ENCODE data around the gene RUNX1.

- TF ChIP-seq ARNTL (CRISPR knock-in tag; IDR thresholded peaks at IDR 0.05; ENCODE audit: borderline replicate concordance, low read depth) (no peak), ESRRG (CRISPR knock-in tag; IDR thresholded peaks at IDR 0.05) (no peak)
Observed at GRCh38 chr21:34922479-34922878, 126.6 kb downstream of the RUNX1 start.

Data from SK-N-SH treated with all-trans-retinoic acid at 6 μM for 48 hours (cell line).